Karpas-422 (cell line): ENCODE results near the gene MAP3K9. TPM values are rescaled to one million over a fixed set of nuclear protein-coding genes. Genes with fewer than 3 reads are reported as not detected.

Source experiments
- DNase-seq: peaks from one replicate; pipeline ENCODE4 v3.0.0-alpha.2; 2015
- H2AFZ ChIP-seq: fragments of 200-600 bp; sonication (generic); 2 replicates; pipeline ENCODE4 v1.6.1; 2014; ENCODE audit warnings: antibody characterized with exemption, low read length, mixed read lengths
- H3K27ac ChIP-seq: fragments of 200-600 bp; sonication (generic); 2 replicates; pipeline ENCODE4 v1.5.1; 2014; ENCODE audit warnings: mild to moderate bottlenecking, low read length, moderate library complexity
- H3K27me3 ChIP-seq: fragments of 200-600 bp; sonication (generic); 2 replicates; pipeline ENCODE4 v1.6.1; 2014; ENCODE audit warnings: low read length, mixed read lengths
- H3K36me3 ChIP-seq: fragments of 200-600 bp; sonication (generic); 2 replicates; pipeline ENCODE4 v1.6.1; 2014; ENCODE audit warnings: low read length, mixed read lengths; ENCODE audit not compliant: insufficient read depth
- H3K4me1 ChIP-seq: fragments of 200-600 bp; sonication (generic); 2 replicates; pipeline ENCODE4 v1.6.1; 2014; ENCODE audit warnings: mild to moderate bottlenecking, low read length, mixed read lengths
- H3K4me2 ChIP-seq: fragments of 200-600 bp; sonication (generic); 2 replicates; pipeline ENCODE4 v1.6.1; 2014; ENCODE audit warnings: low read length, low read depth, mild to moderate bottlenecking; ENCODE audit not compliant: poor library complexity, severe bottlenecking
- H3K4me3 ChIP-seq: fragments of 200-600 bp; sonication (generic); 2 replicates; pipeline ENCODE4 v1.5.1; 2014; ENCODE audit warnings: mild to moderate bottlenecking, antibody characterized with exemption, low read length, mixed read lengths
- H3K79me2 ChIP-seq: fragments of 200-600 bp; sonication (generic); 2 replicates; pipeline ENCODE4 v1.6.1; 2014; ENCODE audit warnings: mild to moderate bottlenecking, low read length, mixed read lengths
- H3K9ac ChIP-seq: fragments of 200-600 bp; sonication (generic); 2 replicates; pipeline ENCODE4 v1.6.0; 2014; ENCODE audit warnings: low read length
- H3K9me2 ChIP-seq: fragments of 200-600 bp; sonication (generic), shearing (Covaris generic); replicated peaks from 2 replicates; pipeline ENCODE4 v1.6.0; 2014; ENCODE audit warnings: mild to moderate bottlenecking, low read length, moderate library complexity; ENCODE audit not compliant: insufficient read depth
- H3K9me3 ChIP-seq: fragments of 300-700, 200-600 bp; sonication (generic); 2 replicates; pipeline ENCODE4 v1.6.1; 2014; ENCODE audit warnings: low read length, mixed read lengths
- H4K20me1 ChIP-seq: fragments of 200-600 bp; sonication (generic); 2 replicates; pipeline ENCODE4 v1.6.1; 2014; ENCODE audit warnings: mild to moderate bottlenecking, antibody characterized with exemption, low read length, low read depth; ENCODE audit not compliant: insufficient read depth
- total RNA-seq: library from RNA; depleted of rRNA; stranded (reverse); fragments of >200 nt; shearing (Covaris generic); gene quantifications from 2 replicates; pipeline ENCODE4 v1.2.3, GENCODE V29; 2014; ENCODE audit warnings: low replicate concordance

MAP3K9 gene
- total RNA-seq, 1 experiment from 2014 or later, result 17.1 TPM

DNA sequence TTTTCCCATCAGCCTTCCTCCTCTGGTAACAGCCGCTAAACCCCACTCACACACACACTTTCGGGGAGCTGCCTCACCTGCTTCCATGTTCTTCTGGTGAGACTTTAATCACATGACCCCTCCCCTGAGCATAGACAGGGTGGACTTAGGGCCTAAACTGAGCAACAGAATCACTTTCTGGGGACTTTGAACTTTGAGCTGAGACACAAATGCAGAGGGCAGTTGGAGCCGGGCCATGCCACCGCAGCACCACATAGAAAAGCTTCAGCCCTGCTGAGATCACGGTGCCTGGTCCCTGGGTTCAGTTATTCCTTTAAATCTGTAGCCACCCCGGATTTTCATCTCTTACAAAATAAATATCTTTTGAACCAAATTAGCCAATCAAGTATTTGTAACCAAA is 18.4 kb upstream of the MAP3K9 start:
- Histone ChIP-seq H3K4me3 (no peak overlapping the region), H2AFZ (no peak overlapping the region), H3K27ac (no peak overlapping the region), H3K79me2 (no peaks in the 10 kb centered on the region), H3K27me3 (no peaks in the 10 kb centered on the region), H3K36me3 (no peaks in the 10 kb centered on the region), H3K9me3 (no peaks in the 10 kb centered on the region), H3K9me2 (no peaks in the 10 kb centered on the region), H3K4me2 (no peak overlapping the region), H3K4me1 (peaks cover 3% of the 10 kb centered on the region), H3K9ac (no peak overlapping the region), H4K20me1 (no peaks in the 10 kb centered on the region)
- DNase-seq, result no peak

DNA sequence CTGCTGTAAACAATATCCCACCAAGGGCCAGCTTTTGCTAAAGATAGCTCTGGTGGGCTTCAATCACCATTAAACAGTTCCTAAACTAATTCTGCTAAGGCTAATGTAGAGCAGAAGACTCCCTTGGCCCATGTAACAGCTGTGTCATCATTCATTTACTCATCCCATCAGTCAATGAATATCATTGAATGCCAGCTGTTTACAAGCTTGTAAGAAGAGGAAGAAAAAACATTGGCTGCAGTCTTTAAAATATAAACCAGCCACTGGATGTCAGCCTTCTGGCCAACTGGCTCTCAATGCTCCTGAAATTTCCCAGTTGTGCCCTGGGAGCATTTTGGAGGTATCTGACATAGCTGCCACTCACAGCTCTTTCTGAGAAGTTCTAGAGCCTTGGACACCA is 18.0 kb upstream of the MAP3K9 start:
- H3K36me3 ChIP-seq, result no peaks in the 10 kb centered on the region
- H4K20me1 ChIP-seq, result no peaks in the 10 kb centered on the region
- H3K79me2 ChIP-seq, result no peaks in the 10 kb centered on the region
- H3K9ac ChIP-seq, result no peak overlapping the region
- no peaks in the 10 kb centered on the region for H3K9me2 ChIP-seq
- H3K4me3 ChIP-seq, result no peak overlapping the region
- H3K27ac ChIP-seq, result no peak overlapping the region
- H3K27me3 ChIP-seq, result no peaks in the 10 kb centered on the region
- H3K4me1 ChIP-seq, result peaks cover 7% of the 10 kb centered on the region
- no peak overlapping the region for H3K4me2 ChIP-seq
- no peaks in the 10 kb centered on the region for H3K9me3 ChIP-seq
- no peak overlapping the region for H2AFZ ChIP-seq
- DNase-seq, result no peak

DNA sequence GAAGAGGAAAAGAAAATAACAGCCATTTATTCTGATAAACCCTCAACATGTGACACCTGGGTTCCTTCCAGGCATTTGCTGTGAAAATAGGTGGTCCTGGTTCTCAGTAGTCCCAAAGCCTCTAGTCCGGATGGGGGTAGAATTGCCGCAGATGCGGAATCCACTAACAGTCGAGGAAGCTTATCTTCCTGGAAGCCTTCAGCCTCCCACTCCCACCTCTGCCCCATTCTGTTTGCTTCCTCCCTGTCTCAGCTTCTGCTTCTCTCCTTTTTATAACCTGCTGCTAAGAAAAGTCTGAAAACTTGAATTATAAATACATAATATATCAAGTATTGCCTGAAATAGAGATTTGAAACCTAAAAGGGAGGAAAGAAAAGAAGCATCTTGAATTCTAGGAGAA is 14.0 kb upstream of the MAP3K9 start:
- Histone ChIP-seq H3K9me2 (no peaks in the 10 kb centered on the region), H3K27ac (no peak overlapping the region), H3K4me2 (no peak overlapping the region), H3K4me1 (peaks cover 17% of the 10 kb centered on the region), H3K4me3 (no peak overlapping the region), H3K79me2 (no peaks in the 10 kb centered on the region), H3K36me3 (no peaks in the 10 kb centered on the region), H3K9me3 (no peaks in the 10 kb centered on the region), H4K20me1 (no peaks in the 10 kb centered on the region), H2AFZ (no peak overlapping the region), H3K9ac (no peak overlapping the region), H3K27me3 (no peaks in the 10 kb centered on the region)
- DNase-seq, result no peak

DNA sequence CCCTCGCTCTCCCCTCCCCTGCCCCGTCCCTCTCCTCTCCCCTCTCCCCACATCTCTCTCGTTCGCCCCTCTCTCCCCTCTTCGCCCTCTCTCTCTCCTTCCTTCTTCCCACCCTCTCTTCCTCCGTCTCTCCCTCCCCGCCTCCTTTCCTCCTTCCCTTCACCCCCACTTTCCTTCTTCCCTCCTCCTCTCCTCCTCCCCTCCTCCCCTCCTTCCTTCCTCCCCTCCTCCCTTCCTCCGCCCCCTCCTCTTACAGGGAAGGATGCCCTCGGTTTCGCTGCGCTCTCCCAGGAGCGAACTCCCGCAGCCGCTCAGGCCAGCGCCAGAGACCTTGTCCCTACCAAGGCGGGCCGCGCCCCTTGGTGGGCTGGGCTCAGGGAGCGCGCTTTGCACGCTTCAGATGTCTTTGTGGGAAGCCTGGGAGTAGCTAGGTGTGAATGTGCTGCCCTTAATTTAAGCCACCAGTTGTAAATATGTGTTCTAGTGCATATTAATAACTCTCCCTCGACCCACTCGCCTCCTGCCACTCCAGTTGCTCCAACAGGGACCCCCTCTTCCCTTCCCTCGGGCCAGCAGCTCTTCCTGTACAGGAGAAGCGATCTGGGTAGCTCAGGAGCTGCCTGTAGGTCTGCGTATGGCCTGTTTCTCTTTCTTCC is 13.3 kb upstream of the MAP3K9 start:
- H3K9ac ChIP-seq, result peak overlapping the region; percentile 65
- H4K20me1 ChIP-seq, result no peaks in the 10 kb centered on the region
- H3K27me3 ChIP-seq, result no peaks in the 10 kb centered on the region
- peak overlapping the region; percentile 76 for H3K4me3 ChIP-seq
- no peaks in the 10 kb centered on the region for H3K36me3 ChIP-seq
- H3K4me1 ChIP-seq, result peaks cover 17% of the 10 kb centered on the region
- no peaks in the 10 kb centered on the region for H3K9me2 ChIP-seq
- H3K4me2 ChIP-seq, result peak overlapping the region; percentile 80
- no peaks in the 10 kb centered on the region for H3K9me3 ChIP-seq
- no peak overlapping the region for H3K27ac ChIP-seq
- H2AFZ ChIP-seq, result peak overlapping the region; percentile 83; the same call in 1 of the 2 replicates
- no peaks in the 10 kb centered on the region for H3K79me2 ChIP-seq
- no peak for DNase-seq

DNA sequence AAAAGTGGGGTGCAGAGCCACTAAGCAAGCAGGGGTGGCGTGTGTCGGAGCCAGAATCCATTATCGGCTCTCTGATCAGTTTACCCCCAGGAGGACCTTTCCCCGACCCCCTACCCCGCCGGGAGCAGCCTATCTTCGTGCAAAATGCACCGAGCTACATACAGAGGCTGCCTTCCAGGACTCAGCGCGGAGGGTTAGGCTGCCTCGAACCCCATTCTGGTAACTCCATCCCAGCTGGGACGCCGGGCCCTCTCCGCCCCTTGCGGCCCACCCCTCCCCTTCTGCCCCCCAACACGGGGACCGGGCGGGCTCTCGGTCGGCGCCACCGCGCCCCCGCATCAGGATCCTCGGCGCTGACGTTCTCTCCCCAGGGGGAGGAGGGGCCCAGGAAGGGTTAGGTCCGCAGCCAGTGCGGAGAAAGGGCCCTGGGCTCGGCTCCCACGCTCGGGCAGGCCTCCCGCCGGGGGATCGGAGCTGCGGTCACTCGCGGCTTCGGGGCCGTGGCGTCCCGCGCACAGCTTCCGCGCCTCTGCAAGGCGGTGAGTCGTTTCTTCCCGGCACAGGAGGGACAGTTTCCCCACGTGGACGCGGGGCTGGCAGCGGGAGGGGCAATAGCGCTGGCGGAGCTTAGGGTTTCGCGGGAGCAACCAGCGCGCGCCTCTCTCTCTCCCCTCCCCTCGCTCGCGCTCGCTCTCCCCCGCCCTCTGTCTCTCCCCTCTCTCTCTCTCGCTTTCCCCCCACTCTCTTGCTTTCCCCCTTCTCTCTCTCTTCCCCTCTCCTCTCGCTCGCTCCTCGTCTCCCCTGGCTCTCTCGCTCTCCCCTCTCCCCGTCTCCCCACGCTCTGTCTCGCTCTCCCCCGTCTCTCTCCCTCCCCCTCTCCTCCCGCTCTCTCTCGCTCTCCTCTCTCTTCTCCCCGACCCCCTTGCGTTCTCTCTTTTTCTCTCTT is 12.5 kb upstream of the MAP3K9 start:
- Histone ChIP-seq H3K9ac (peak overlapping the region; percentile 65), H2AFZ (peak overlapping the region; percentile 83)
- DNase-seq, result peak; percentile 69

DNA sequence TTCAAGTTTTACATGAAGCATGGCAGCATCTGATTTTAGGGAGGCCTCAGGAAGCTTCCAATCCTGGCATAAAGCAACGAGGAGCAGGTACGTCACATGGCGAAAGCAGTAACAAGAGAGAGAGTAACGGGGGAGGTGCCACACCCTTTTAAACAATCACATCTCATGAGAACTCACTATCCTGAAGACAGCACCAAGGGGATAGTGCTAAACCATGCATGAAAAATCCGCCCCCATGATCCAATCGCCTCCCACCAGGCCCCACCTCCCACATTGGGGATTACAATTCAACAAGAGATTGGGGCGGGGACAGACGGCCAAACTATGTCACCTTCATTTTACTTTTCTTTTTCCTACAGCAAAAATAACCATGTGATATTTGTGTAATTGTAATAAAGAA is 7.2 kb upstream of the MAP3K9 start:
- Histone ChIP-seq H3K9ac (no peak overlapping the region), H3K27ac (no peak overlapping the region), H3K4me1 (peaks cover 16% of the 10 kb centered on the region), H3K79me2 (no peaks in the 10 kb centered on the region), H3K9me3 (no peaks in the 10 kb centered on the region), H3K36me3 (no peaks in the 10 kb centered on the region), H3K4me2 (no peak overlapping the region), H4K20me1 (no peaks in the 10 kb centered on the region), H3K9me2 (no peaks in the 10 kb centered on the region), H3K27me3 (no peaks in the 10 kb centered on the region), H3K4me3 (no peak overlapping the region), H2AFZ (no peak overlapping the region)
- no peak for DNase-seq

More for the DNA sequence above, 12.5 kb upstream of the MAP3K9 start:
- Histone ChIP-seq H4K20me1 (no peaks in the 10 kb centered on the region), H3K27ac (no peak overlapping the region), H3K4me1 (peaks cover 17% of the 10 kb centered on the region), H3K4me2 (peak overlapping the region; percentile 80), H3K9me2 (no peaks in the 10 kb centered on the region), H3K79me2 (no peaks in the 10 kb centered on the region), H3K4me3 (peak overlapping the region; percentile 76), H3K9me3 (no peaks in the 10 kb centered on the region), H3K27me3 (no peaks in the 10 kb centered on the region), H3K36me3 (no peaks in the 10 kb centered on the region)

DNA sequence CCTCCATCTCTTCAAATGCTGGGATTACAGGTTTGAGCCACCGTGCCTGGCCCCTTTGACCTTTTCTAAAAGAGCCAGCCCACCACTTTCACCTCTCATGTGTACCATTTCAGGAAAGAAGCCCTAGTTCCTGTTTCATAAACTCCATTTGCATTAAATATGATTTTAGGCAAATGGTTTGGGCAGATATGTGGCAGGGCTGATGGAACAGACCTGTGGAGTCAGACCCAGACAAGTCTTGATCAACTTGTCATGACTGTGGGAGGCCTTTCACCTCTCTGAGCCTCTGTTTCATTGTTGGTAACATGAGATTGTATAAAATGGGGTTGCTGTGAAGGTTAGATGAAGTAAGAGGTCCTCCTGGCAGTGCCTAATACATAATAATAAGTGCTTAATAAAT is 5.2 kb upstream of the MAP3K9 start:
- Histone ChIP-seq H3K79me2 (no peaks in the 10 kb centered on the region), H3K9me2 (no peaks in the 10 kb centered on the region), H3K9ac (no peak overlapping the region; the same call in 1 of the 2 replicates), H3K4me1 (peaks cover 29% of the 10 kb centered on the region), H3K27ac (no peak overlapping the region), H3K9me3 (no peaks in the 10 kb centered on the region), H3K4me2 (peak overlapping the region; percentile 49), H2AFZ (peak overlapping the region; percentile 10; the same call in 1 of the 2 replicates), H3K4me3 (no peak overlapping the region), H4K20me1 (no peaks in the 10 kb centered on the region), H3K27me3 (no peaks in the 10 kb centered on the region), H3K36me3 (no peaks in the 10 kb centered on the region)
- peak; percentile 83 for DNase-seq

DNA sequence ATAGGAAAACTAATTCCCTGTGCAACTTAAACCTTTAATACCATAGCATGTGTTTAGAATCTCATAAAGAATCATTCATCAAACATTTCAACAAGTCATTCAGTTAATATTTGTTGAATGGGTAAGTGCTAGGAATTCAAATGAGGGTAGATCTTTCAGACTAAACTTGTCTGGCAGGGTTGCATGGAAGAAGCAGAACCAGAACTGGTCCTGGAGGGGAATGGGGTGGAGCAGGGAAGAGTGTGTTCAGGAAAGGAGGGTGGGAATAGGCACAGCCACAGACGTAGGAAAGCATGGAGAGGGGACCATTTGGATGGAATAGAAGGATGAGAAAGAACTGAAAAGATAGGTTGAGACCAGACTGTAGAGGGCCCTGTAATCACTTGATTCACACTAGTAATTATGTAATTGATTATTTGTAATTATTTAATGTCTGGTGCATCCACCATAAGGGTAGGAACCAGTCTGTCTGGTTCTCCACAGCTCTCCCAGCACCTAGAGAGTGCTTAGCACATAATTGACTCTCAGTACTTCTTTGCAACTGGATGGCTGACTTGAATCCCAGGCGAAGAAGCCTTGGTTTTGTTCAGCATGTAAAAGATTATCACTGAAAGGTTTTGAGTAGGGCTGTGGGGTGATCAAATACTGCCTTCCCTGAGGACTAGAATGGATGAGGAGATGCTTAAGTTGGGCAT is 3.0 kb upstream of the MAP3K9 start:
- H3K9me2 ChIP-seq, result no peaks in the 10 kb centered on the region

More for the DNA sequence above, 3.0 kb upstream of the MAP3K9 start:
- Histone ChIP-seq H3K4me2 (no peak overlapping the region), H3K27ac (no peak overlapping the region), H2AFZ (no peak overlapping the region), H3K9me3 (no peaks in the 10 kb centered on the region), H3K36me3 (no peaks in the 10 kb centered on the region), H3K27me3 (no peaks in the 10 kb centered on the region), H3K79me2 (peaks cover 12% of the 10 kb centered on the region), H3K4me1 (peaks cover 36% of the 10 kb centered on the region), H4K20me1 (no peaks in the 10 kb centered on the region), H3K9ac (no peak overlapping the region), H3K4me3 (no peak overlapping the region)
- DNase-seq, result no peak
